HepG2 (cell line): Measurements from ENCODE around the gene DNAJC30. TPM values are rescaled to one million over a fixed set of nuclear protein-coding genes. Genes with fewer than 3 reads are reported as not detected.

Experiments used
- ATAC-seq: fragments of 200-7000 bp; cut with Tn5 transposase; 3 replicates; pipeline ENCODE4 v1.9.1; 2020; ENCODE audit warnings: mild to moderate bottlenecking, moderate library complexity
- BruUV-seq: library from RNA; stranded (reverse); fragments of 400-500 nt; replicated peaks from 2 replicates; lab custom pipeline; 2021; lab: Mats Ljungman, UMichigan
- CTCF ChIA-PET: fragments of 300-600 bp; formaldehyde crosslinking; extraction: SDS; loops from one replicate; lab custom pipeline; 2021; ENCODE audit warnings: low total read pairs, inconsistent platforms, low intra/inter-chr PET ratio; lab: Yijun Ruan, JAX
- POLR2A ChIA-PET: fragments of 350-600 bp; sonication (Branson Sonifier 250); formaldehyde crosslinking; loops from one replicate; lab custom pipeline; 2020; ENCODE audit warnings: antibody characterized with exemption, inconsistent platforms; lab: Yijun Ruan, JAX
- DNase-seq: peaks from one replicate; pipeline ENCODE4 v3.0.0-alpha.2; 2015; ENCODE audit warnings: low spot score
- FAIRE-seq: peaks from 3 replicates; lab custom pipeline; 2011; peaks lifted over from hg19 to GRCh38; lab: Jason Lieb, UNC
- H2AFZ ChIP-seq: one replicate; pipeline ENCODE4 v1.6.1; 2011; ENCODE audit warnings: low read length, inconsistent platforms
- H3K27ac ChIP-seq: fragments of 300-600 bp; 3 replicates; pipeline ENCODE4 v1.8.0; 2011; ENCODE audit warnings: mixed run types, mild to moderate bottlenecking, mixed read lengths, low read length, inconsistent platforms; ENCODE audit not compliant: insufficient read depth; ENCODE audit errors: extremely low read length
- H3K27me3 ChIP-seq, 2 experiments: fragments of 200-600 bp in 1 of 2; 2 replicates in 1 of 2; 3 replicates in 1 of 2; pipeline versions ENCODE4 v1.6.0 to v1.8.0; 2011; ENCODE audit warnings: low read length in 2 of 2, mild to moderate bottlenecking in 2 of 2, moderate library complexity in 2 of 2, inconsistent platforms in 1 of 2; ENCODE audit not compliant: insufficient read depth in 2 of 2, control insufficient read depth in 1 of 2
- H3K36me3 ChIP-seq, 2 experiments: fragments of 200-600 bp in 1 of 2; replicated peaks in 1 of 2; 2 replicates in 1 of 2; 3 replicates in 1 of 2; pipeline versions ENCODE4 v1.5.1 to v1.8.0; 2011; ENCODE audit warnings: low read length in 2 of 2, inconsistent platforms in 1 of 2; ENCODE audit not compliant: insufficient read depth in 2 of 2, control insufficient read depth in 1 of 2
- H3K4me1 ChIP-seq: 2 replicates; pipeline ENCODE4 v1.5.1; 2012; ENCODE audit warnings: low read length, inconsistent platforms; ENCODE audit not compliant: insufficient read depth
- H3K4me2 ChIP-seq: 2 replicates; pipeline ENCODE4 v1.6.0; 2011; ENCODE audit warnings: low read depth, low read length, inconsistent platforms
- H3K4me3 ChIP-seq, 3 experiments: fragments of 200-600 bp in 1 of 3; sonication (generic), shearing (Covaris generic) in 1 of 3; replicated peaks in 1 of 3; 2 replicates each; pipeline ENCODE4 v1.5.1; 2011 to 2016; ENCODE audit warnings: low read length in 3 of 3, inconsistent platforms in 2 of 3, low read depth in 2 of 3, mild to moderate bottlenecking in 2 of 3, control low read depth in 1 of 3, mixed read lengths in 1 of 3; ENCODE audit not compliant: insufficient read depth in 1 of 3
- H3K79me2 ChIP-seq: one replicate; pipeline ENCODE4 v1.6.1; 2011; ENCODE audit warnings: low read length, inconsistent platforms; ENCODE audit not compliant: insufficient read depth
- H3K9ac ChIP-seq: 2 replicates; pipeline ENCODE4 v1.6.0; 2011; ENCODE audit warnings: mild to moderate bottlenecking, low read depth, low read length, inconsistent platforms; ENCODE audit not compliant: insufficient read depth
- H3K9me3 ChIP-seq: 2 replicates; pipeline ENCODE4 v1.5.1; 2012; ENCODE audit warnings: mild to moderate bottlenecking, low read length
- H4K20me1 ChIP-seq: 2 replicates; pipeline ENCODE4 v1.6.0; 2011; ENCODE audit warnings: inconsistent platforms, mild to moderate bottlenecking, low read length, moderate library complexity; ENCODE audit not compliant: insufficient read depth
- ATAD3A ChIP-seq: sonication (generic); formaldehyde crosslinking; IDR thresholded peaks from 2 replicates; pipeline ENCODE4 v1.4.0; 2020; ENCODE audit warnings: missing genetic modification reagents
- CENPBD1 ChIP-seq: sonication (generic); formaldehyde crosslinking; IDR thresholded peaks from 2 replicates; pipeline ENCODE4 v1.8.0; 2022; ENCODE audit warnings: missing genetic modification reagents, low read depth, mild to moderate bottlenecking, borderline replicate concordance
- CREB1 ChIP-seq, 2 experiments: fragments of 450-650 bp in 1 of 2; IDR thresholded peaks; 2 replicates each; pipeline ENCODE4 v1.6.1; 2016 to 2017; ENCODE audit warnings: control low read depth in 1 of 2, mild to moderate bottlenecking in 1 of 2, missing compliant biosample characterization in 1 of 2, missing genetic modification characterization in 1 of 2
- MZF1 ChIP-seq: sonication (generic); formaldehyde crosslinking; IDR thresholded peaks from 2 replicates; pipeline ENCODE4 v1.8.1; 2023; ENCODE audit warnings: mild to moderate bottlenecking, missing genetic modification reagents, borderline replicate concordance
- RBFOX2 ChIP-seq: fragments of 200-400 bp; formaldehyde crosslinking; IDR thresholded peaks from 2 replicates; pipeline ENCODE4 v1.6.1; 2017; ENCODE audit warnings: low read depth, mild to moderate bottlenecking, low read length
- STAG1 ChIP-seq: sonication (generic); formaldehyde crosslinking; IDR thresholded peaks from 2 replicates; pipeline ENCODE4 v1.4.0; 2020; ENCODE audit warnings: missing genetic modification reagents
- TCF12 ChIP-seq, 2 experiments: fragments of 450-650 bp in 1 of 2; sonication (generic) in 1 of 2; formaldehyde crosslinking in 1 of 2; IDR thresholded peaks; 2 replicates each; pipeline versions ENCODE4 v1.6.1 to v1.8.0; 2017 to 2022; ENCODE audit warnings: antibody characterized with exemption in 1 of 2, mild to moderate bottlenecking in 1 of 2, missing genetic modification reagents in 1 of 2, moderate library complexity in 1 of 2
- TRAFD1 ChIP-seq: sonication (generic); formaldehyde crosslinking; IDR thresholded peaks from 2 replicates; pipeline ENCODE4 v1.5.1; 2020; ENCODE audit warnings: missing genetic modification reagents, mild to moderate bottlenecking, borderline replicate concordance
- ZBTB7A ChIP-seq: sonication (generic); formaldehyde crosslinking; IDR thresholded peaks from 2 replicates; pipeline ENCODE4 v1.8.0; 2022; ENCODE audit warnings: mild to moderate bottlenecking, missing genetic modification reagents
- ZNF260 ChIP-seq: sonication (generic); formaldehyde crosslinking; IDR thresholded peaks from 2 replicates; pipeline ENCODE4 v1.4.0; 2020; ENCODE audit warnings: missing genetic modification reagents, low read depth, mild to moderate bottlenecking, borderline replicate concordance
- ZNF484 ChIP-seq: sonication (generic); formaldehyde crosslinking; IDR thresholded peaks from 2 replicates; pipeline ENCODE4 v1.5.1; 2020; ENCODE audit warnings: mild to moderate bottlenecking, low read depth, missing genetic modification reagents, borderline replicate concordance
- ZNF556 ChIP-seq: sonication (generic); formaldehyde crosslinking; IDR thresholded peaks from 2 replicates; pipeline ENCODE4 v1.4.0; 2020; ENCODE audit warnings: mild to moderate bottlenecking, missing genetic modification reagents, borderline replicate concordance
- ZNF670 ChIP-seq: sonication (generic); formaldehyde crosslinking; IDR thresholded peaks from 2 replicates; pipeline ENCODE4 v1.8.0; 2022; ENCODE audit warnings: mild to moderate bottlenecking, missing genetic modification reagents, borderline replicate concordance
- ZNF761 ChIP-seq: sonication (generic); formaldehyde crosslinking; conservative IDR thresholded peaks from 2 replicates; pipeline ENCODE4 v1.4.0; 2020; ENCODE audit warnings: mild to moderate bottlenecking, missing genetic modification reagents
- ZNF773 ChIP-seq: sonication (generic); formaldehyde crosslinking; IDR thresholded peaks from 2 replicates; pipeline ENCODE4 v1.4.0; 2020; ENCODE audit warnings: missing genetic modification reagents, borderline replicate concordance
- ZNF781 ChIP-seq: sonication (generic); formaldehyde crosslinking; IDR thresholded peaks from 2 replicates; pipeline ENCODE4 v1.5.1; 2020; ENCODE audit warnings: borderline replicate concordance, mild to moderate bottlenecking, missing genetic modification reagents; ENCODE audit errors: not compliant biosample characterization
- ZNF850 ChIP-seq: sonication (generic); formaldehyde crosslinking; conservative IDR thresholded peaks from 2 replicates; pipeline ENCODE4 v1.9.0; 2021; ENCODE audit warnings: mild to moderate bottlenecking, missing genetic modification reagents
- WGBS: methylation state at CpG from one replicate; pipeline ENCODE4 v1.1.6; 2017; ENCODE audit warnings: low lambda C conversion rate; 5-methylcytosine and 5-hydroxymethylcytosine counted together
- in situ Hi-C: cut with HindIII; loops from 2 replicates; pipeline ENCODE4 v1.10.0; 2017; ENCODE audit warnings: low pct_unique_long_range_greater_than_20kb; ENCODE audit not compliant: extremely low pct_ligation_motif_present
- intact Hi-C: fragments of 100-400 bp; cut with micrococcal nuclease; formaldehyde crosslinking; loops from one replicate; pipeline ENCODE4 v1.10.0; 2022; ENCODE audit not compliant: unreplicated experiment
- polyA plus RNA-seq, 8 experiments: library from polyadenylated mRNA; depleted of rRNA in 3 of 8; stranded (reverse) in 7 of 8; unstranded in 1 of 8; fragments of >200 nt; fragmentation: Illumina TruSeq in 4 of 8; extraction: Trizol in 4 of 8; gene quantifications; 2 replicates each; pipeline versions ENCODE4 v1.2.1 to v1.2.3, GENCODE V29; 2011 to 2016; ENCODE audit warnings: low read depth in 4 of 8, missing spikeins in 1 of 8, mixed read lengths in 1 of 8; ENCODE audit not compliant: insufficient read depth in 1 of 8
- total RNA-seq, 5 experiments: library from RNA; depleted of rRNA; stranded (reverse); fragments of >200 nt; fragmentation: Illumina TruSeq; extraction: Trizol; gene quantifications; 2 replicates each; pipeline ENCODE4 v1.2.3, GENCODE V29; 2016; ENCODE audit warnings: low read depth in 1 of 5

DNAJC30 gene
- total and polyA plus RNA-seq, 2 of the 13 experiments (the other 11 are each of a cell fraction or from before 2014, with no cell fraction given), result 3.3 to 3.8 TPM

- in situ Hi-C loops (no loop called here), intact Hi-C loops (no loop called here)
- ATAC-seq (no peak), FAIRE-seq (no peak), DNase-seq (no peak)
- Histone ChIP-seq H2AFZ (no peak overlapping the region), H3K9ac (no peak overlapping the region), H4K20me1 (no peaks in the 10 kb centered on the region), H3K27ac (no peak overlapping the region), H3K9me3 (no peaks in the 10 kb centered on the region), H3K4me2 (no peak overlapping the region), H3K4me3 (no peak overlapping the region), H3K36me3 (peaks cover 0 to 2% of the 10 kb centered on the region in 2 experiments; a peak in 1 of 5 replicates), H3K79me2 (no peaks in the 10 kb centered on the region), H3K4me1 (peaks cover 27% of the 10 kb centered on the region; the same call in 1 of the 2 replicates), H3K27me3 (no peaks in the 10 kb centered on the region; a peak in 1 of 5 replicates)
- CTCF ChIA-PET, result no interaction called here
- TF ChIP-seq TRAFD1 (no peak), MZF1 (CRISPR knock-in tag) (no peak), ZNF556 (CRISPR knock-in tag) (no peak), ZNF260 (CRISPR knock-in tag) (no peak), ZNF850 (CRISPR knock-in tag) (no peak), CREB1 (IDR thresholded peaks at IDR 0.05) (no peak), CREB1 (CRISPR knock-in tag; IDR thresholded peaks at IDR 0.05) (no peak), STAG1 (CRISPR knock-in tag) (no peak), RBFOX2 (no peak), ZNF484 (CRISPR knock-in tag) (no peak), ZBTB7A (no peak), ZNF761 (CRISPR knock-in tag) (no peak), CENPBD1 (CRISPR knock-in tag) (no peak), ATAD3A (CRISPR knock-in tag) (no peak), ZNF781 (no peak), ZNF670 (CRISPR knock-in tag) (no peak), TCF12 (IDR thresholded peaks at IDR 0.05) (no peak), TCF12 (CRISPR knock-in tag; IDR thresholded peaks at IDR 0.05) (no peak), ZNF773 (CRISPR knock-in tag) (no peak)
- BruUV-seq, result no TSS peak
- POLR2A ChIA-PET, result no interaction called here
- WGBS, result 95% methylated on average over 15 of the region's 15 CpGs
Measured at GRCh38 chr7:73671857-73672445, 11.3 kb downstream of the DNAJC30 start.
